OCI-LY7 (cell line): ENCODE results near the gene ZNF438. TPM values are rescaled to one million over a fixed set of nuclear protein-coding genes. Genes with fewer than 3 reads are reported as not detected.

ENCODE experiments used
- BruUV-seq: library from RNA; stranded (reverse); fragments of 400-500 nt; replicated peaks from 2 replicates; lab custom pipeline; 2021; lab: Mats Ljungman, UMichigan
- CTCF ChIA-PET: fragments of 300-600 bp; sonication (Branson Sonifier 250); formaldehyde crosslinking; loops from one replicate; lab custom pipeline; 2022; ENCODE audit warnings: antibody characterized with exemption; ENCODE audit not compliant: unreplicated experiment; lab: Charles Lee
- POLR2A ChIA-PET: fragments of 300-600 bp; sonication (Branson Sonifier 250); formaldehyde crosslinking; loops from one replicate; lab custom pipeline; 2022; ENCODE audit warnings: antibody characterized with exemption; lab: Charles Lee
- DNase-seq: peaks from one replicate; pipeline ENCODE4 v3.0.0-alpha.2; 2015; ENCODE audit warnings: low spot score
- H2AFZ ChIP-seq: fragments of 200-600 bp; sonication (generic), shearing (Covaris generic); 2 replicates; pipeline ENCODE4 v1.6.1; 2014; ENCODE audit warnings: mild to moderate bottlenecking, antibody characterized with exemption, low read length, moderate library complexity
- H3K27ac ChIP-seq: fragments of 200-600 bp; sonication (generic); 2 replicates; pipeline ENCODE4 v1.5.1; 2014; ENCODE audit warnings: mixed run types, low read depth, mild to moderate bottlenecking, moderate library complexity, low read length, inconsistent platforms; ENCODE audit not compliant: poor library complexity, severe bottlenecking
- H3K36me3 ChIP-seq: fragments of 200-600 bp; sonication (generic); 2 replicates; pipeline ENCODE4 v1.6.1; 2014; ENCODE audit warnings: mild to moderate bottlenecking, antibody characterized with exemption, low read length, moderate library complexity, mixed read lengths; ENCODE audit not compliant: insufficient read depth
- H3K4me1 ChIP-seq: fragments of 200-600 bp; sonication (generic); 2 replicates; pipeline ENCODE4 v1.5.1; 2014; ENCODE audit warnings: mild to moderate bottlenecking, low read length; ENCODE audit not compliant: insufficient read depth, poor library complexity, severe bottlenecking
- H3K4me2 ChIP-seq: fragments of 200-600 bp; sonication (generic); 2 replicates; pipeline ENCODE4 v1.6.1; 2014; ENCODE audit warnings: mild to moderate bottlenecking, low read length
- H3K4me3 ChIP-seq: fragments of 200-600 bp; sonication (generic); 2 replicates; pipeline ENCODE4 v1.5.1; 2014; ENCODE audit warnings: mild to moderate bottlenecking, low read depth, low read length; ENCODE audit not compliant: poor library complexity, severe bottlenecking
- H3K79me2 ChIP-seq: fragments of 200-600 bp; sonication (generic); 2 replicates; pipeline ENCODE4 v1.6.1; 2016; ENCODE audit warnings: low read depth, mild to moderate bottlenecking, low read length, moderate library complexity, mixed read lengths; ENCODE audit not compliant: insufficient read depth
- H3K9me2 ChIP-seq: fragments of 200-600 bp; sonication (generic); 2 replicates; pipeline ENCODE4 v1.6.1; 2016; ENCODE audit warnings: mild to moderate bottlenecking, low read length, mixed read lengths; ENCODE audit not compliant: insufficient read depth
- H3K9me3 ChIP-seq: fragments of 200-600 bp; sonication (generic); 2 replicates; pipeline ENCODE4 v1.6.1; 2014; ENCODE audit warnings: mild to moderate bottlenecking, mixed run types, low read length, mixed read lengths
- H4K20me1 ChIP-seq: fragments of 200-600 bp; sonication (generic); 2 replicates; pipeline ENCODE4 v1.6.1; 2014; ENCODE audit warnings: mild to moderate bottlenecking, antibody characterized with exemption, low read length, moderate library complexity, mixed read lengths; ENCODE audit not compliant: insufficient read depth
- CTCF ChIP-seq: fragments of 200-600 bp; sonication (generic); conservative IDR thresholded peaks from 2 replicates; pipeline ENCODE4 v1.5.1; 2014; ENCODE audit warnings: mild to moderate bottlenecking, antibody characterized with exemption, low read length, moderate library complexity, mixed read lengths
- EZH2phosphoT487 ChIP-seq: fragments of 200-600 bp; sonication (generic); IDR thresholded peaks from 2 replicates; pipeline ENCODE4 v1.6.1; 2018; ENCODE audit warnings: low read depth, borderline replicate concordance, mild to moderate bottlenecking, mixed run types, antibody characterized with exemption, low read length, moderate library complexity, mixed read lengths
- intact Hi-C: fragments of 100-400 bp; cut with micrococcal nuclease; formaldehyde crosslinking; loops from one replicate; pipeline ENCODE4 v1.10.0; 2022; ENCODE audit not compliant: unreplicated experiment
- total RNA-seq, 2 experiments: library from RNA; depleted of rRNA in 1 of 2; stranded (reverse); fragments of >200 nt in 1 of 2; shearing (Covaris generic) in 1 of 2; gene quantifications; 2 replicates each; pipeline ENCODE4 v1.2.3, GENCODE V29; 2014 to 2022

The ZNF438 gene
- total RNA-seq, 2 experiments from 2014 or later = 2.0 to 2.5 TPM

GRCh38 chr10:30997536-30998235 is 34.0 kb downstream of the ZNF438 start:
- Histone ChIP-seq H2AFZ (no peak overlapping the region), H4K20me1 (no peaks in the 10 kb centered on the region), H3K79me2 (no peaks in the 10 kb centered on the region), H3K9me3 (peaks cover 8% of the 10 kb centered on the region; the same call in 1 of the 2 replicates), H3K36me3 (no peaks in the 10 kb centered on the region), H3K9me2 (no peaks in the 10 kb centered on the region; the same call in 1 of the 2 replicates), H3K4me3 (no peak overlapping the region), H3K4me2 (no peak overlapping the region), H3K4me1 (no peaks in the 10 kb centered on the region), H3K27ac (no peak overlapping the region)
- ChIA-PET POLR2A (interaction anchor here (0.6 to 2.1 kb wide), 3 partner anchors 9 to 35 kb away, joined by 4 to 12 read pairs (median 5); no protein-coding TSS in a partner anchor), CTCF (no interaction called here)
- no peak for DNase-seq
- TF ChIP-seq CTCF (no peak), EZH2phosphoT487 (no peak)
- intact Hi-C loops = no loop called here
- no TSS peak for BruUV-seq

GRCh38 chr10:30996481-30997005 is 35.1 kb downstream of the ZNF438 start:
- no TSS peak for BruUV-seq
- intact Hi-C loops = no loop called here
- Histone ChIP-seq H3K27ac (no peak overlapping the region), H2AFZ (no peak overlapping the region), H3K79me2 (no peaks in the 10 kb centered on the region), H3K4me3 (no peak overlapping the region), H3K4me1 (no peaks in the 10 kb centered on the region), H3K4me2 (no peak overlapping the region), H3K9me3 (peaks cover 8% of the 10 kb centered on the region; the same call in 1 of the 2 replicates), H3K9me2 (no peaks in the 10 kb centered on the region; the same call in 1 of the 2 replicates), H3K36me3 (no peaks in the 10 kb centered on the region), H4K20me1 (no peaks in the 10 kb centered on the region)
- CTCF ChIA-PET = interaction anchor here (0.5 kb wide), 1 partner anchor 339 kb away, joined by 3 read pairs; no protein-coding TSS in a partner anchor
- no peak for DNase-seq
- POLR2A ChIA-PET = no interaction called here
- no peak for TF ChIP-seq EZH2phosphoT487
- TF ChIP-seq CTCF = no peak
